HG02943 (cell line): Measurements from ENCODE around the gene ABCA13.
"Not testable (repeated sequence)": the region's sequence is repeated elsewhere in the genome, so short reads cannot be mapped to it uniquely, and the experiment has no call there.

Experiments used
- ATAC-seq: cut with Tn5 transposase; IDR thresholded peaks from one replicate; pipeline ENCODE4 v1.9.1; 2021; ENCODE audit warnings: mild to moderate bottlenecking, low read depth, moderate library complexity; ENCODE audit not compliant: unreplicated experiment

The ABCA13 gene

GRCh38 chr7:48175019-48175418 is 3.8 kb downstream of the ABCA13 start:
- ATAC-seq = no peak

- no peak for ATAC-seq
Observed at GRCh38 chr7:48176356-48176893, 5.2 kb downstream of the ABCA13 start.

GRCh38 chr7:48177271-48177670 is 6.0 kb downstream of the ABCA13 start:
- ATAC-seq = no peak

- ATAC-seq = no peak
Observed at GRCh38 chr7:48179496-48180030, 8.3 kb downstream of the ABCA13 start.

- no peak for ATAC-seq
Observed at GRCh38 chr7:48180981-48181380, 9.7 kb downstream of the ABCA13 start.

DNA sequence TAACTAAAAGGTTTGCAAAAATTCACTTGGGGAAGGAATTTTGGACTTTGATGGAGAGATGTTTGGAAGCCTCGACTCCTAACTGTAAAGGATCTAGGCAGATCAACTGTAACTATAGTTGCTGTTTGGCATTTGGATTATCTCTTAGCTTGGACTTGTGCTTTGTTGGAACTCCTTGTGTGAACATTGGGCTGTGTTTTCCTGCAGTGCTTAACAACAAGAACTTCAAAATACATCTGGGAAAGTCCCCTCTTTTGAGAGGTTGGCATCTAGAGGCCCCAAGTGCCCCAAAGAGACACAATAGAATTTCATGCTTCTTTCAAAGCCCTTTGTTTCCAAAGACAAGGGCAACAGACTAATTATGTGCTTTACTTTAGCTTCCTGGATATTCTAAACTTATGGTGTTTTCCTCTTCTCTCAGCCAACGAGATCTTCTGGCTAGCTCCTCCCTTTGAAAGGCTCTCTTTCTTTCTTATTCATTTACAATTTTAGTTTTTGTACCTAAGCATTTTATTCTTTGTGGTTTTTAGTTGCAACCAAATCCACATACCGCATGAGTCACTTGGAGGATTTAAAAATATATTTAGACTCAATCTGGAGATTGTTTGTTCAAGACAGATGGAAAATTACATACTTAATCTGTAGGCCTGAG is 11.6 kb downstream of the ABCA13 start:
- no peak for ATAC-seq

- no peak for ATAC-seq
Observed at GRCh38 chr7:48183370-48183743, 12.1 kb downstream of the ABCA13 start.

DNA sequence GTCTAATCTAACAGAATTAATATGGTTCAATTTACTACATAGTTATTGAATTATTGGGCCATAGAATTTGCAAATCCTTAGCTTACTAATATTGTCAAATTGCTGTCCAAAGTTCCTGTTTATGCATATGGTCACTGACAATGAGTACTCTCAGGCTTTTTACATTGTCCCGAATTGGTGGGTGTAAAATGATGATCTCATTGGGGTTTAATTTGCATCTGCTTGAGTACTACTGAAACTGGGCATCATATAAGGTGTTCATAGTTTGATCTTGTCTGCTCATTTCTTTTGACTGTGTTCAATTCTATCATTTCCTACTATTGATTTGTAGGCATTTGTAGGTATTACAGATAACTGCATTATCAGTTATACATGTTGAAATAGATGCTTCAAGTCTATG is 12.7 kb downstream of the ABCA13 start:
- no peak for ATAC-seq

GRCh38 chr7:48188776-48189520 is 17.7 kb downstream of the ABCA13 start:
- ATAC-seq = no peak

- ATAC-seq = no peak
Observed at GRCh38 chr7:48192996-48193395, 21.7 kb downstream of the ABCA13 start.

DNA sequence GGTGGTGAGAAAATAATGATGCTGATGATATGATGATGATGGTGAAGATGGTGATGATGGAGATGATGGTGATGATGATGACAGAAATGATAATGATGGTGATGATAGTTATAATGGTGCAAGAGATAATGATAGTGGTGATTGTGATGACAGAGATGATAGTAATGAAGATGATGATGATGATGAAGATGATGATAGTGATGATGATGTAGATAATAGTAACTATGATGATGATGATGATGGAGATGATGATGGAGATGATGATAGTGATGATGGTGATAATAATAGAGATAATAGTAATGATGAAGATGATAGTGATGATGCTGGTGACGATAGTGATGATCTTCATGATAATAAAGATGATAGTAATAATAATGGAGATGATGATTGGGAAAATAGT is 22.2 kb downstream of the ABCA13 start:
- ATAC-seq = no peak

DNA sequence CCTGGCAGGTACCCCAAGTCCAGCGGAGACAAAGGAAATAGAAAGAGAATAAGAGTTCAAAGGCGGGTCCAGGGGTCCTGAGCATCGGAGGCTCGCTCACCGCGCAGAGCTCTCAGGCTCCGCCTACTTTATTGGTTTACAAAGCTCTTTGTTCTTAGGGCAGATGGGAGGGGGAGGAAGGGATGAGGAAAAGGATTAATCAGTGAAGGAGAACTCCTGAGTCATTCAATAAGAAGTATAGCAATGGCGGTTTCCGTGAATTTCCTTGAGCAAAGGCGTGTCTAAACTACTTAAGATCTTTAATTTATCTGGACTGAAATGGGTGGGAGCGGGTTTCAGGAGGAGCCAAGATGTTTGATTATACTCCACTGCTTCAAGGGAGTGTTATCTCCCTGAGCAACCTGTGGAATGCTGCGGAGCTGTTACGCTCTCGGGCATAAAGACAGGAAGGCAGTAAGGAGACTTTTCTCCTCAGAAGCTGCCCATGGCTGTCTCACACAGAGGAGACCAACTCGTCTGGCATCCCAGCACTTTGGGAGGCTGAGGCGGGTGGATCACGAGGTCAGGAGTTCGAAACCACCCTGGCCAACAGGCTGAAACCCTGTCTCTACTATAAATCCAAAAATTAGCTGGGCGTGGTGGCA is 29.8 kb downstream of the ABCA13 start:
- ATAC-seq = not testable (repeated sequence)

GRCh38 chr7:48202916-48203315 is 31.7 kb downstream of the ABCA13 start:
- not testable (repeated sequence) for ATAC-seq

DNA sequence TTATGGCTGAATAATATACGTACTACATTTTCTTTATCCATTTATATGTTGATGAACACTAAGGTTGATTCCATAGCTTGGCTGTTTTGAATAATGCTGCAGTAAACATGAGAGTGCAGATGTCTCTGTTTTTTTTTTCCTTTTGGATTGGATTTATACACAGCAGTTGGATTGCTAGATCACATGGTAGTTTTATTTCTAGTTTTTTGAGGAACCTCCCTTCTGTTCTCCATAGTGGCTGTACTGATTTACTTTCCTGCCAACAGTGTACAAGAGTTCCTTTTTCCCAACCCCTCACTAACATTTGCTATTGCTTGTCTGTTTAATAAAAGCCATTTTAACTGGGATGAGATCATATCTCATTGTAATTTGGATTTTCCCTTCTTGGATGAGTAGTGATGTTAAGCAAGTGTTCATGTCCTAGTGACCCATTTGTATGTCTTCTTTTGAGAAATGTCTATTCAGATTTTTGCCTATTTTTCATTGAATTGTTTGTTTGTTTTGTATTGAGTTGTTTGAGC is 36.0 kb downstream of the ABCA13 start:
- no peak for ATAC-seq

DNA sequence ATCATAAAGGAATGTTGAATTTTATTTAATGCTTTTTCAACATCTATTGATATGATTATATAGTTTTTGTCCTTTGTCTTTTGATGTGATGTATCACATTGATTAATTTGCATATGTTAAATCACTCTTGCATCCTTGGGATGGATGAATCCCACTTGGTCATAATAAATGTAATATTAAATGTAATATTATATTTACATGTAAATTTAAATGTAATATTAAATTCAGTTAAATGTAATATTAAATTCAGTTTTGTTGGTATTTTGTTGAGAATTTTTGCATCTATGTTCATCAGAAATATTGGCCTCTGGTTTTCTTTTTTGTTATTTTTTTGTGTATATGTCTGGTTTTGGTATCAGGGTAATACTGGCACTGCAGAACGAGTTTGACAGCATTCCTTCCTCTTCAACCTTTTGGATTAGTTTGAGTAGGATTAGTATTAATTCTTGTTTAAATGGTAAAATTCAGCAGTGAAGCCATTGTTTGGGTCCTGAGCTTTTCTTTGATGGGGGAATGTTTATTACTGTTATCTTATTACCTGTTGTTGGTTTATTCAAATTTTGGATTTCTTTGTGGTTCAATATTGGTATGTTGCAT is 37.8 kb downstream of the ABCA13 start:
- no peak for ATAC-seq

- no peak for ATAC-seq
Observed at GRCh38 chr7:48213226-48213625, 42.0 kb downstream of the ABCA13 start.

GRCh38 chr7:48217266-48217665 is 46.0 kb downstream of the ABCA13 start:
- no peak for ATAC-seq

- ATAC-seq = no peak
Observed at GRCh38 chr7:48217753-48218152, 46.5 kb downstream of the ABCA13 start.

- no peak for ATAC-seq
Observed at GRCh38 chr7:48224042-48224441, 52.8 kb downstream of the ABCA13 start.

DNA sequence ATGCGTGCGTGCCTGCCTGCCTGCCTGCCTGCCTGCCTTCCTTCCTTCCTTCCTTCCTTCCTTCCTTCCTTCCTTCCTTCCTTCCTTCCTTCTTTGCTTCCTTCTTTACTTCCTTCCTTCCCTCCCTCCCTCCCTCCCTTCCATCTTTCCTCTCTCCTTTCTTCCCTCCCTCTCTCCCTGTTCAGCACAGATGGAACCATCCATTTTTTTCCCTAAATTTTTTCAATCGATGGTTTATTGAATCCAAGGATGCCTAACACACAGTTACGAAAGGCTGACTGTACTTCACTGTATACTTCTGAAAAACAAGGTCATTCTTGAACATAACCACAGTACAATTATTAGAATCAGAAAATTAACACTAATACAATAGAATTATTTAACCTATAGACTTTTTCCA is 53.8 kb downstream of the ABCA13 start:
- no peak for ATAC-seq

GRCh38 chr7:48237354-48237753 is 66.1 kb downstream of the ABCA13 start:
- no peak for ATAC-seq
